Calu3 (cell line): ENCODE measurements around the gene FAM13C. TPM values are rescaled to one million over a fixed set of nuclear protein-coding genes. Genes with fewer than 3 reads are reported as not detected.
"Not testable (repeated sequence)": the region's sequence is repeated elsewhere in the genome, so short reads cannot be mapped to it uniquely, and the experiment has no call there.

Source experiments
- BruUV-seq: library from RNA; stranded (reverse); fragments of 400-500 nt; replicated peaks from 2 replicates; lab custom pipeline; 2021; lab: Mats Ljungman, UMichigan
- CTCF ChIA-PET: fragments of 300-600 bp; sonication (Branson Sonifier 250); formaldehyde crosslinking; loops from one replicate; lab custom pipeline; 2022; ENCODE audit warnings: antibody characterized with exemption; lab: Charles Lee
- DNase-seq: peaks from one replicate; pipeline ENCODE4 v3.0.0; 2022
- H3K27ac Mint-ChIP-seq: one replicate; pipeline ENCODE4 v1.8.0; 2022; ENCODE audit warnings: mixed read lengths; ENCODE audit not compliant: unreplicated experiment
- H3K27me3 Mint-ChIP-seq: one replicate; pipeline ENCODE4 v1.8.0; 2022; ENCODE audit warnings: mixed read lengths; ENCODE audit not compliant: unreplicated experiment
- H3K36me3 Mint-ChIP-seq: one replicate; pipeline ENCODE4 v1.8.0; 2022; ENCODE audit warnings: mild to moderate bottlenecking, moderate library complexity, mixed read lengths; ENCODE audit not compliant: insufficient read depth, unreplicated experiment
- H3K4me1 Mint-ChIP-seq: one replicate; pipeline ENCODE4 v1.8.0; 2022; ENCODE audit warnings: mild to moderate bottlenecking, low read depth, mixed read lengths; ENCODE audit not compliant: unreplicated experiment
- H3K4me3 Mint-ChIP-seq: one replicate; pipeline ENCODE4 v1.8.0; 2022; ENCODE audit warnings: mild to moderate bottlenecking, low read depth, moderate library complexity, mixed read lengths; ENCODE audit not compliant: unreplicated experiment
- H3K9me3 Mint-ChIP-seq: one replicate; pipeline ENCODE4 v1.8.0; 2022; ENCODE audit warnings: low read depth, mixed read lengths; ENCODE audit not compliant: unreplicated experiment
- intact Hi-C: fragments of 100-400 bp; cut with micrococcal nuclease; formaldehyde crosslinking; loops from one replicate; pipeline ENCODE4 v1.10.0; 2022; ENCODE audit not compliant: unreplicated experiment
- total RNA-seq: library from RNA; stranded (reverse); gene quantifications from 2 replicates; pipeline ENCODE4 v1.2.3, GENCODE V29; 2022
- TF ChIP-seq, protein P1 (sequence below): fragments of 200-600 bp; IDR thresholded peaks from one replicate; pipeline ENCODE4 v1.8.0; 2022; ENCODE audit warnings: antibody characterized with exemption; ENCODE audit not compliant: unreplicated experiment

FAM13C gene
- total RNA-seq, 1 experiment from 2014 or later = not detected

DNA sequence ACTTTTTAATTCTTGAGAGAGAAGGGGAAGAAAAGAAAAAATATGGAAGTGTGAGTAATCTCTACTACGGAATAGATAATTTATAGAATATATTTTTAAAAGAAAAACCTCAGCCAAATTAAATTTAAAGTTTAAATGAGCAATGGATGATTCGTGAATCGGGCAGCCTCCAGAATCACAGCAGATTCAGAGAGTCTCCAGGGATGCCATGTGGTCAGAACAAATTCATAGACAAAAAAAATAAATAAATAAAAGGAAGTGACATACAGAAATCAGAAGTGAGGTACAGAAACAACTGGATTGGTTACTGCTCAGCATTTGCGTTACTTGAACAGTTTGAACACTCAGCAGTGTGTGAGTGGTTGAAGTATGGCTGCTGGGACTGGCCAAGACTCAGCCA is 132.9 kb downstream of the FAM13C start:
- no peaks in the 10 kb centered on the region for H3K36me3 Mint-ChIP-seq
- no peaks in the 10 kb centered on the region for H3K27me3 Mint-ChIP-seq
- TF ChIP-seq, protein P1, sequence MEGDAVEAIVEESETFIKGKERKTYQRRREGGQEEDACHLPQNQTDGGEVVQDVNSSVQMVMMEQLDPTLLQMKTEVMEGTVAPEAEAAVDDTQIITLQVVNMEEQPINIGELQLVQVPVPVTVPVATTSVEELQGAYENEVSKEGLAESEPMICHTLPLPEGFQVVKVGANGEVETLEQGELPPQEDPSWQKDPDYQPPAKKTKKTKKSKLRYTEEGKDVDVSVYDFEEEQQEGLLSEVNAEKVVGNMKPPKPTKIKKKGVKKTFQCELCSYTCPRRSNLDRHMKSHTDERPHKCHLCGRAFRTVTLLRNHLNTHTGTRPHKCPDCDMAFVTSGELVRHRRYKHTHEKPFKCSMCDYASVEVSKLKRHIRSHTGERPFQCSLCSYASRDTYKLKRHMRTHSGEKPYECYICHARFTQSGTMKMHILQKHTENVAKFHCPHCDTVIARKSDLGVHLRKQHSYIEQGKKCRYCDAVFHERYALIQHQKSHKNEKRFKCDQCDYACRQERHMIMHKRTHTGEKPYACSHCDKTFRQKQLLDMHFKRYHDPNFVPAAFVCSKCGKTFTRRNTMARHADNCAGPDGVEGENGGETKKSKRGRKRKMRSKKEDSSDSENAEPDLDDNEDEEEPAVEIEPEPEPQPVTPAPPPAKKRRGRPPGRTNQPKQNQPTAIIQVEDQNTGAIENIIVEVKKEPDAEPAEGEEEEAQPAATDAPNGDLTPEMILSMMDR = no peak
- CTCF ChIA-PET = no interaction called here
- no peak for DNase-seq
- H3K9me3 Mint-ChIP-seq = no peaks in the 10 kb centered on the region
- BruUV-seq = no TSS peak
- no peaks in the 10 kb centered on the region for H3K4me1 Mint-ChIP-seq
- H3K4me3 Mint-ChIP-seq = no peak overlapping the region
- no peak overlapping the region for H3K27ac Mint-ChIP-seq
- intact Hi-C loops = no loop called here

DNA sequence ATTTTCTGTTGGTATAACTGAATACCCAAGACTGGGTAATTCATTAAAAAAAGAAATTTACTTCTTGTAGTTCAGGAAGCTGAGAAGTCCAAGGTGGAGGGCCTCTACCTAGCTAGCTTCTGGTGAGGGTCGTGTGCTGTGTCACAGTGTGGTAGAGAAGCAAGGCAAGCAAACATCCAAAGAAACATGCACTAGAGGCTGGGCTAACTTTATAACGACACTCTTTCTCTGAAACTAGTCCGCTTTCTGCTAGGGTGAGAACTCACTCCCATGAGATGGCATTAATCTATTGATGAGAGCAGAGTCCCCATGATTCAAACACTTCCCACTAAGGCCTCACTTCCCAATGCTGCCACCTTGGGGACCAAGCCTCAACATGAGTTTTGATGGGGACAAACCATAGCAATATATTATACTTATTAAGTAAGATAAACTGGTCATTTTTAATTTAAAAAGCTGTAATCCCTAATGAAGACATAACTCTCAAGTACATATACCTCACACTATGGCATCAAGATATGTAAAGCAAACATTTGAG is 135.1 kb downstream of the FAM13C start:
- intact Hi-C loops = loop anchor here (2.0 kb wide), 1 partner anchor 274 kb away; no protein-coding TSS in a partner anchor
- H3K27me3 Mint-ChIP-seq = no peaks in the 10 kb centered on the region

GRCh38 chr10:59225211-59225610 is 137.1 kb downstream of the FAM13C start:
- no peak overlapping the region for H3K4me3 Mint-ChIP-seq
- H3K4me1 Mint-ChIP-seq = no peaks in the 10 kb centered on the region
- TF ChIP-seq, protein P1 = no peak
- CTCF ChIA-PET = no interaction called here
- no peaks in the 10 kb centered on the region for H3K36me3 Mint-ChIP-seq
- no peaks in the 10 kb centered on the region for H3K9me3 Mint-ChIP-seq
- BruUV-seq = no TSS peak
- no peak overlapping the region for H3K27ac Mint-ChIP-seq
- intact Hi-C loops = no loop called here
- H3K27me3 Mint-ChIP-seq = no peaks in the 10 kb centered on the region
- no peak for DNase-seq

More for the DNA sequence above, 135.1 kb downstream of the FAM13C start:
- Mint-ChIP-seq H3K27ac (no peak overlapping the region), H3K9me3 (no peaks in the 10 kb centered on the region), H3K36me3 (no peaks in the 10 kb centered on the region), H3K4me1 (no peaks in the 10 kb centered on the region), H3K4me3 (no peak overlapping the region)
- DNase-seq = peak; percentile 22
- CTCF ChIA-PET = no interaction called here
- no TSS peak for BruUV-seq
- TF ChIP-seq, protein P1 = no peak

GRCh38 chr10:59223597-59223996 is 138.8 kb downstream of the FAM13C start:
- H3K27ac Mint-ChIP-seq, H3K27me3 Mint-ChIP-seq, H3K36me3 Mint-ChIP-seq, H3K9me3 Mint-ChIP-seq, H3K4me3 Mint-ChIP-seq, DNase-seq, intact Hi-C loops, H3K4me1 Mint-ChIP-seq, BruUV-seq: not testable (repeated sequence)
- CTCF ChIA-PET = interaction anchor here (0.6 kb wide), 1 partner anchor 123 kb away, joined by 3 read pairs; no protein-coding TSS in a partner anchor

DNA sequence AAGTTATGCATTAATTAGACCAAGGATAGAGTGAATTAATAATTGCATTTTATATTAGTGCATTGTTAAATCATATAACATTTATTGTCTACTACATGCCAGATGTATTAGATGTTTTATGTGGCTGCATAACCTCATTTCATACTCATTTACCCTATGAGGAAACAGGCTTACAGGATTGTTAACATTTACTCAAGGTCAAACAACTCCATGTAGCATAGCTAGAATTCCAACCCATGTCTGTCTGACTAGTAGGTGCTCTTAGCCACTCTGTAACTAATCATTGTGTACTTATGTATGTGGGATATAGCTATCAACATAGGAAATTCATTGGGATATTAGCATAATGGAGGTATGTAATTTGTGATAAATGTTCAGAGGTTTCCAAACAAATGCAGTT is 139.6 kb downstream of the FAM13C start:
- DNase-seq = no peak

More for the DNA sequence above, 139.6 kb downstream of the FAM13C start:
- CTCF ChIA-PET = no interaction called here
- Mint-ChIP-seq H3K36me3 (no peaks in the 10 kb centered on the region), H3K4me3 (no peak overlapping the region), H3K27me3 (no peaks in the 10 kb centered on the region), H3K9me3 (no peaks in the 10 kb centered on the region), H3K27ac (no peak overlapping the region), H3K4me1 (no peaks in the 10 kb centered on the region)
- no TSS peak for BruUV-seq
- intact Hi-C loops = no loop called here
- TF ChIP-seq, protein P1 = no peak
